NCI-H1694 treated with DMSO at 0.1 percent for 48 hours (cell line): ENCODE measurements around the gene TOM1L2.
A peak's percentile ranks its signal among the peaks of the same experiment; 100 is the strongest.
"Not testable (repeated sequence)": the region's sequence is repeated elsewhere in the genome, so short reads cannot be mapped to it uniquely, and the experiment has no call there.

Experiments used
- DNase-seq: peaks from one replicate; lab custom pipeline; 2025; lab: John Stamatoyannopoulos, UW

Gene TOM1L2

DNA sequence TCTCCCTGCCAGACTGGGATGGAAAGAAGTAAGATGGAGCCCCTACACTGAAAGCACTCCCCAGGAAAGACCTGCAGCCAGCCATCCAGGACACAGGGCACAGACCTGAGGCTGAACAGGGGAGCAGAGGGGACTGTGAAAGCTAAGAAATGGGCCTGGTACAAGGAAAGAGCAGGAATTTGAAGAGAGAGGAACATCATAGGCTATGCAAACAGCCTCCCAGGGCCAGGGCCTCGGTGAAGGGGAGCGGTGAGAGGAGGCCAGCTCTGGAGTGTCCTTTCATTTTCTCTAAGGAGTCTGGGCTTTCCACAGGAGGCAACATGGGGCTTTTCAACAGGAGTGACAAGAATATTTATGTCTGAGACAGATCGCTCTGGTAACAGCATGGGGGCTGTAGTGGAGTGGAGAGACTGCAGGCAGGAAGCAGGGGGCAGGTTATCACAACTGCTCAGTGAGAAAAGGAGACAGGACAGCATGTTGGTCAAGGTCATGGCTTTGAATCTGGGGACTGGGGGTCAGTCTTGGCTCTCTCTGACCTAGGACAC is 50.1 kb downstream of the TOM1L2 start:
- DNase-seq, result no peak

DNA sequence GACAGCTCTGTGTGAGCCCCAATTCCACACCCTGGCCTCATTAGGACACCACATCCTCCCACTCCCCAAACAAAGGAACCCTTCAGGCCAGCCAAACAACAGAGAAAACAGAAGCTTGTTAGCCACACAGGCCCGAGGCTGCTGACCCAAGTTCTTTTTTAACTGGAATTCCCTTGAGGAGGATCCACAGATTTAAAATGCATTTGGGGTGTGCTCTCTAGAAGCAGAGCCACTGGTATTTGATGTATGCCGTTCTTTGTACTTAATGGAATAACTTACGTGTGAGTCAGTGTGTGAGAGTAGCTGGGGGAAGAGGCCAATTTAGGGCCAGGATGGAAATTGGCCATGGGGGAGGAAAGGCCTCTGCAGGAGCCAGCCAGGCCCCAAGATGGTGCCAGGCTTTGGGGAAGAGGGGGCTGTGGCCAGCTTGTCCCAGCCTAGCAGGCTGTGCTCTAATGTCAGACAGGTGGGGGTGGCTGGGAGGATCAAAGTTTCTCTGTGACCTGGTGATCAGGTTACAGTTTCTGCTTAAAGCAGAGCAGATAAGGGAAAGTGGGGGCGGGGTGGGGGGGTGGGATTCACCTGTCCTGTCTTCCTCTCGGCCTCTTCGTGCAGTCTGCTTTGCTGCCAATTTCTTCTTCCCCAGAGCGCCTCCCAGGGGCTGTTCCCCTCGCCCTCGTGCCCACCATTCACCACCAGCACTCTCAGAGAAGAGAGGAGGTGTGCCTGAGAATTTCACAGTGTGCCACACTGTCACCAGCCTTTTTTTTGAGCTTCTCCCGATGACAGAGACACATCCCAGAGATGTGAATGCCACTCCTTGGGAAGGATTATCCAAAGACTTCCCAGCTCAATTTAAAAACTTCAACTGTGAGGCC is 50.8 kb downstream of the TOM1L2 start:
- no peak for DNase-seq

DNA sequence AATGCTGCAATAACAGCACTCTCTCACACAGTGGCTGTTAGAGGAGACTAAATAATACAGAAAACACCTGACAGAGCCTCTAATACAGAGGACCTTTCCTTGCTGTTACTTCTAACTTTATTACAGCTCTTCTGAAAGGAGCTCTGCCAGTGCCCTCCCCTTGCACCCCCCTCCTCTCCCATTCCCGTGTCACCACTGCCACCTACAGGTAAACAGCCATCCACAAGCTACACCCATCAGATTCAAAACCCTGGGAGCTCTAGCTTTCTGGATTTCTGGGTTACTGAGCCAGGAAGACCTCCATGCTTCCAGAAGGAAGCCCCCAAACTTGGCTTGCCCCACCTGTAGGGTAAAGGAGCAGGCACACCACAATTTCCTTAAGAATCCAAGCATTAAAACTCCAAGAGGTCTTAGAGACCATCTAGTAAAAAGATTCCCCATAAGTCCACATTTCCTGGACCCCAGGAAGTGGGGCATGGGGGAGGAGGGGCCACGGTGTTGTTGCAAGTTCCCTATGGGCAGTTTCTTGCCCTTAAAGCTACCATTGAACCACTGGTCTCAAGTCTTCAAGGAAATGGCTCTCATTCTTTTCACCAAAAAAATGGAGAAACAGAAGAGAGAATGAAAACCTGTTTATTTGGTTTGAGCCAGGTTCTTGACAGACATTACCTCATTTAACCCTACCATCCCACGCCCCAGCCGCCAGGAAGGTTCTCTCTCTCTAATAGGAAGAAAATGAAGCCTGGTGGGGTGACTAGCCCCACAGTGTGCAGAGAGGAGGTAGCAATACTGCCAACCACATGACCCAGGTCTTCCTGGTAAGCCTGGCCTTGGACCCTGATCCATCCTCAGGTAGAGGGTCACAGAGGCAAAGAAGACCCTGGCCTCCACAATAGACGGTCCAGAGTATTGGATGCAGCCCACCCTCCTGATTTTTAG is 52.8 kb downstream of the TOM1L2 start:
- peak; percentile 57 for DNase-seq

DNA sequence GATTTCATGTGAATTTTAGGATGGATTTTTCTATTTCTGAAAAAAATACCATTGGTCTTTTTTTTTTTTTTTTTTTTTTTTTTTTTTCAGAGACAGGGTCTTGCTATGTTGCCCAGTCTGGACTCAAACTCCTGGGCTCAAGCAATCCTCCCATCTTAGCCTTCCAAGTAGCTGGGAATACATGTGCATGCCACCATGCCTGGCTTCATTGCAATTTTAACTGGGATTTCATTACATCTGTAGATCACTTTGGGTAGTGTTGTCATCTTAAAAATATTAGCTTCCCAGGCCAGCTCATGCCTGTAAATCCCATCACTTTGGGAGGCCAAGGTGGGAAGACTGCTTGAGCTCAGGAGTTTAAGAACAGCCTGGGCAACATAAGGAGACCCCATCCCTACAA is 54.8 kb downstream of the TOM1L2 start:
- DNase-seq, result no peak

DNA sequence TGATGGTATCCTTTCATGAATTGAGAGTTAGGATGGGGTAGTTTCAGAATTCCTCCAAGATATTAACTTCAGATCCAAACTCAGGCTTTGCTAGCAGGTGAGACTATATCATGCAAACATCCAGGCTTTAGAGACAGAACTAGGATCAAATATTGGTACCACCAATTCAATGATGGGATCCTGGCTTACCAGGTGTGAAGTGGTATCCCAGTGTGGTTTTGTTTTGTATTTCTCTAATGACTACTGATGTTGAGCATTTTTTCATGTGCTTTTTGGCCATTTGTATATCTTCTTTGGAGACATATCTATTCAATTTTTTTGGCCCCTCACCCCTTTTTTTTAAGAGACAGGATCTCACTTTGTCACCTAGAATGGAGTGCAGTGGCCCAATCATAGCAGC is 57.0 kb downstream of the TOM1L2 start:
- no peak for DNase-seq

DNA sequence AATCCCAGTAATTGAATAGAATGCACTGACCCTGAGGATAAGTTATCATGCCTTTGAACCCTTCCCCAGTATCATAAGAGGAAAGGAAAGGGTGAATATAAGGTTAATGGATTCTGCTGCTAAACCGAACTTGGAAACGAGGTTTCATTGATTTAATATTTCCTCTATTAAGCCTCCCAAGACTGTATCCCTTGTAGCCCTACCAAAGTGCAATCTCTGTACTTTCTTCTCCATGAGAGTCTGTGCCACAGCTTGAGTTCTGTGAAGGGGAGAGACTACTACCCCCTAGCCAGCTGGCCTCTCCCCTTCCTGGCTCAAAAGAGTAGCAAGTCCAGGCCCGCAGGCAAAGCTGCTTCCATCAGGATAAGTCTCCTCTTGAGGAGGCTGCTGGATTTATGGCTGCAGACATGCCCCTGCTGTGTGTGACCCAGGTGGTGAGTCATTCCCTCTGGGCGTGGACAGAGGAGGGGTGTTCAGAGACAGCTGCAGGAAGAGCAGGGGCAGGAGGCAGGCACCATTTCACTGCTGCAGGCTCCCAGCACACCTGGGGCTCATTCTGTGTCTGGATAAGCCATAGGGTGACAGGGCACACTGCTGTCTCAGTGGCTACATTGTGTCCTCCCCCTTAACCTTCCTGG is 58.4 kb downstream of the TOM1L2 start:
- peak; percentile 56 for DNase-seq

DNA sequence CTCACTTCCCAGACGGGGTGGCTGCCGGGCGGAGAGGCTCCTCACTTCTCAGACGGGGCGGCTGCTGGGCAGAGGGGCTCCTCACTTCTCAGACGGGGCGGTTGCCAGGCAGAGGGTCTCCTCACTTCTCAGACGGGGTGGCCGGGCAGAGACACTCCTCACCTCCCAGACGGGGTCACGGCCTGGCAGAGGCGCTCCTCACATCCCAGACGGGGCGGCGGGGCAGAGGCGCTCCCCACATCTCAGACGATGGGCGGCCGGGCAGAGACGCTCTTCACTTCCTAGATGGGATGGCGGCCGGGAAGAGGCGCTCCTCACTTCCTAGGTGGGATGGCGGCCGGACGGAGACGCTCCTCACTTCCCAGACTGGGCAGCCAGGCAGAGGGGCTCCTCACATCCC is 59.9 kb downstream of the TOM1L2 start:
- not testable (repeated sequence) for DNase-seq

DNA sequence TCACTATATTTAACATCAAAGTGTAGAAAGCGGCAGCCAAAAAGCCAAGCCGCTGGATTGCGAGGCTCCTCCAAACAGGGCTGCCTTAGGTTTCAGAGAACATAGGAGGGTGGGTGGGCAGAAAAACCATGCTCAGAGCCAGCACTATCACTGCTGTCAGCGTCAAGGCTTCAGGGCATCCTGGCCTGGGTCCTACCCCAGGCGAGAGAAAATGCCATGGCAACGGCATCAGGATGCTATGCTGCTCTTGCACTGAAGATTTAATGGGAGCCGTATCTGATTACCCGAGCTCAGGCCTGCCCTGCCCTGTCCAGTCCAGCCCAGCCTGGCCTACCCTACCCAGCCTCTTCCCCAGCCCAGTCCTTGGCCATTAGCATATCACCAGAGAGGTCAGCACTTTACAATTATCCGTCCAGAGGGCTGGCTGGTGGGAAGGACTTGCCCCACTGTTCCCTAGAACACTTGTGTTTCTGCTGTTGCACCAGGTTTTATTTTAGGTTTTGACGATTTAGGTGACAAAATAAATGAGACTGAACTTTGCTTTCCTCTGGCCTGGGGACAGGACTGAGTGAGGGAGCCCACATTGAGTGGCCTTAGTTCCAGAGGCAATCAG is 61.1 kb downstream of the TOM1L2 start:
- DNase-seq, result no peak

DNA sequence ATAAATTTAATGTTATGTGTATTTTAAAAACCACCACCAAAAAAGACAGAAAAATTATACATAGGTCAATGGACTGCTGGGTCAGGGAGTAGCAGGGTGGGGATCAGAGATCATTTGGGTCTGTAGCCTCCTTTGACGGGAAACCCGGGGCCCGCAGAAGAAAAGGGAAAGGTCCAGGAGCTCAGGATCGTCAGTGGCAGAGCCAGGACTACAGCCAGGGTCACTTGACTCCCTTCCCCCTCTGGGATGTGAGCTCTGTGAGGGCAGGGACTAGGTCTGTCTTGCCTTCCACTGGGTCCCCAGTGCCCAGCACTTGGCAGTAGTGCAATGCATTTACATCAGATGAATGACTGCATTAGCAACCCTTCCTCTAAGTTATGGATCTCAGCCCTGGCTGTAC is 62.1 kb downstream of the TOM1L2 start:
- DNase-seq, result no peak

DNA sequence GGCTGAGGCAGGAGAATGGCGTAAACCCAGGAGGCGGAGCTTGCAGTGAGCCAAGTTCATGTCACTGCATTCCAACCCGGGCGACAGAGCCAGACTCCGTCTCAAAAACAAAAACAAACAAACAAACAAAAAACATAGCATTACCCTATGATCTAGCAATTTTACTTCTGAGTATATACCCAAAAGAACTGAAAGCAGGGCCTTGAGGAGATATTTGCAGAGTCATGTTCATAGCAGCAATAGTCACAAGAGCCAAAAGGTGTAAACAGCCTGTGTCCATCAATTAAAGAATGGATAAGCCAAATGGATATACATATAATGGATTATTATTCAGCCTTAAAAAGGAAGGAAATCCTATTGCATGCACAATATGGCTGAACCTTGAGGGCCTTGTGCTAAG is 63.1 kb downstream of the TOM1L2 start:
- no peak for DNase-seq

DNA sequence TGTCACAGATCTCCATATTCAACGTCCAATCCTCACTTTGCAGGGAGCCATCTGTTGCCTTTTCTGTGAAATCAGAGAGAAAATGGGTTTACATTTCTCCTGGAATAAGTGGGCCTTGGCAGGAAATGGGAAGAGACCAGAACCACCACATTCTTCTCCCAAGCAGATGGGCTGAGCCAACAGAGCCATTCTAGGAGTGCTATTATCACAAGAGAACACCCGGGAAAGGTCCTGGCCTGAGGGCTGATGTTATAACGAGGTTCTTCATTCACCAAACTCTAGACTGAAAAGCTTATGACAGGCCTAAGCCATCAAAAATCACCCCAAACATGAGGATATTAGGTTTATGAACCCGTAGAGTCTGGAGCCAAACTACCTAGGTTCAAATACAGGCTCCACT is 64.7 kb downstream of the TOM1L2 start:
- no peak for DNase-seq

DNA sequence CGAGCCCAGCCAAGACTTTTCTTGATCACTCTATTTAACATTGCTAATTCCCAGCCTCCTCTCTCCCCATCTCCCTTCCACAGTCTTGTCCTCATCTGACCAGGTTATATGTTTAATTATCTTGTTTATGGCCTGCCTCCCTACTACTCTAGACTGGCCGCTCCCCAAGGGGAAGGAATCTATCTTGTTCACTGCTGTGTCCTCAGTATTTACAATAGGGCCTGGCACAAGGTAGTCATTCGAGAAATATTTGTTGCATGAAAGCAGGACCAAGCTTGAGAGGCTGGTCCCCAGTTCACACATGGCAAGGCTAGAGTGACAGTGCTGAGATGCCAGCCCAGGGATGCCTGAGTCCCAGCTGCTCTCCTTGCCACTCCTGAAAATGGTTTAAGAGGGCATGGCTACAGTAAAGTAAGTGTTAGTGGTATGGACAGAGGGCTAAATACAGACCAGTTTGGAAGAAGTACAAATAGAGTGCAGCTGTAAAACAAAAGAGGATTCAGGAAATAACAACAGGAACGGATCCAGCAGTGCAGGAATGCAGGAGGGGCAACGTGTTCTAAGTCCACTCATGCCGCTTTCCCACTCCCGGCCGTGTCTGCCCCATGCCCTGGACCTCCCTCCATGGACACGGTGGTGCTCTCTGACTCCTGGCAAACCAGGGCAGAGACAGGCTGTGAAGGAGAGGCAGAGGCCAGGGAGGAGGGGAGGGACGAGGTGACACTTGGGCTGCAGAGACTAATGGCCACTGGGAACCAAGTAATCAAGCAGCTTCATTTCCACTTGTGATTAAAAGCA is 65.6 kb downstream of the TOM1L2 start:
- no peak for DNase-seq

DNA sequence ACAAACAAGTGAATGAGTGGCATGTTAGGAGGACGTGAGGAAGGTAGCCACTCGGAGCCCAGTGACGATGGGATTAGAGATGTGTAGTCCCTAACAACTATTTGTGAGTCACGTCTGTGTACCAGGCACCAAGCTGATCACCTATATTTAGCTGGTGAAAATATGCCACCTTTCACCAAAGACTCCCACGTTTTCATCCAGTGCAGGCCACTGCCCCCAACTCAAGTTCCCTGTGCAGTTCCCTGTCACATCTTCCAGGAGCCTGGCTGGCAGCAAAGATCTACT is 67.2 kb downstream of the TOM1L2 start:
- no peak for DNase-seq

DNA sequence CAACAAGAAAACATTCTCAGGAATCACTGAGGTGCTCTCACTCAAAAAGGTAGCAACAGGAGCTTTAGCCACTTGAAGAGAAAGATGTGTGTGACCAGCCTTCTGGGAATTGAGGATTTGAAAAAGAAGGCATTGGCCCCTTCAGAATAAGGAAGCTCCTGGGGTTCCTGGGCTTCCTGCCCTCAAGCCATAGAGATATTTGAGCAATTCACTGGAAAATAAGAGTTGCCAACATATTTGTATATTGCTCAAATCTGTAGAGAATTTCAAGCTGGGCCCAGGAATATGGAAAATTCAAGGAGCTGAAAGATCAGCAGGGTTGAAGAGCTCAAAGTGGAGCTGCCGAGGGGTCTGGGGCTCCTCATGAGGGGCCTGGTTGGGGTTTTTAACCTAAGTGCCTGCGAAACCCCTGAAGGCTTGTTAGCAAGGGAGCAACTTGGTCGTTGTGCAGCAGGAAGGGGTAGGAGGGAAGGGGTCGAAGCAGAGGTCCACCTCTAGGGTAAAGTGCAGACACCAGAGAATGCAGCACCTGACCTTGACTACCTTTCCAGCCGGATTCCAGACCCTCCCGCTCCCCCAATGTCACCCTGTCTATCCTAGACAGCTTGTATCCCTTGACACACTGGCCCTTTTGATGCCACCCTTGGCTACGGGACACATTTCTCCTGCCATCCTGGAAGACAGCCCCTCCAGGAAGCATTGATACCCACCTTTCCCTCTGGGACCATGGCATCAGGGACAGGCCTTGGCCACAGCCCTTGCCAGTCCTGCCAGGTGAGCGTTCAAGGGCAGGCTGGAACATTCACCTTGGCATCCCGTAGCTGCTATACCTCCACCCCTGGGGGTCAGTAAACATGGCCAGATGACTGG is 67.8 kb downstream of the TOM1L2 start:
- no peak for DNase-seq

DNA sequence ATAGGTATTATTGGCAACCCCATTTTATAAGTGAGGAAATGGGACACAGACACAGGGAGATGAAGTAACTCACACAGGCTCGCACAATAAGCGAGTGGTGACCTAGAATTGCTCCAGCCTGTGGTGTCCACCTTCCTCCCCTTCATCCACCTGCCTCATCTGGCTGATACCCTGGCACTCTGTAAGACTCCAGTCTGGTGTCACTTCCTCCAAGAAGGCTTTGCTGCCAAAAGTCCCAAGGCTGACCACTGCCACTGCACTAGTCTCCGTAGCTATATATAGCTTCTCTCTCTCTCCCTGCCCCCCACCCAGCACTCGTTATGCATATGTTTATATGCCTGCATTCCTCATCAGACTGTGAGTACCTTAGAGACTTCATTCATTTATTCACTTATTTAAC is 69.3 kb downstream of the TOM1L2 start:
- no peak for DNase-seq

DNA sequence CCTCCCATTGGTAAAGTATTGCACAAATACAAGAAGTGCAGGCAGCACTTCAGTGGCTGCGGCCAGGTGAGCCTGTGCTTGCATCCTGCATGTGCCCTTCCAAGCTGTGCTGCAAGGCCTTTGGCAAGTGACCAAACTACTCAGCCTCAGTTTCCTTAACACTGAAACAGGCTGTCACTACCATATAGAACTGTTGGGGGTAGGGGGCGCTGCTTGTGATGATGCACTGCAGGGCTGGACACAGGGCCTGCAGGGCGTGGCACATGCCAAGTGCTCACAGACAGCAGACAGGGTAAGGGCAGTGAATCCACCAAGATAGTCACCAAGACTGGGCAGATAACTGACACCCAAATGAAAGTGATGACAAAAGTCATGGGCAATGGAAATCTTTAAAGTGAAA is 69.8 kb downstream of the TOM1L2 start:
- DNase-seq, result no peak

DNA sequence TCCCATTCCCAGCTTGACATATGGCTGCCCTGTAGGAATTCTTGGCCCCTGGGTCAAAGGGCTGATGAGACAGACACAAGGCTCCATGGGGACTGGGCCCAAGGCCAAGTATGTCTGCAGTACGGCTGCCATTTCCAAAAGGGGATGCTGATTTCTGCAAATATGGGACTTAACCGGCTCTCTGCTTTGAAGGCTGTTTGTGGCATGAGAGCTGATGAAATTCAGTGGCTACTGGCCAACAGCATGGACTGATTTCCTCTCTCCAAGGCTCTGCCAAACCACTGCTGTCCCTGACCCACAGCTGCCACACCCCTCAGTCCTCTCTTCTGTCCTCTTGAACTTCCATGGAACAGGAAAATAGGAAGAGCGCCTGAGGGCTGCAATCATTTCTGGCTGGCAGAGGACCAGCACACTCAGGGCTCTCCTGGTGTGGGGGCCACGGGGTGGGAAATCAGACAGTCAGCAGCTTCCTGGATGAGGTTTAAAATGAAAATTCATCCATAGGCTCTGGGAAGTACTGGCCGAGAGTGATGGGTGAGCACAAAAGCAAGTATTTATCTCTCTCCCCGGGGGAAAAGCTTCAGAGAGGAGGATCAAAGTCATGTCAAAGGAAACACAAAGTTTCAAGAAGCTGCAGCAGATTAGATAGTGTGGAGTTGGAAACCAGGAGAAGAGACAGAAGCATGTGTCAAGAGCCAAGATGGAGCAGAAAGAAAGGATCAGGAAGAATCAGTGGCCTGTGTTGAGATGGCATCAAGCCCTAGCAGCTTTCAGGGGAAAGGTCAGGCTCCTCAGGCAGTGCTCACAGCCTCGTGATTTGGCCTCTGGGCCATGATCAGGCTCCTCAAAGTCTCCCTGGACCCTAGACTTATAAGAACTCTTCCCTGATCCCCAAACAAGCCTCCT is 71.3 kb downstream of the TOM1L2 start:
- DNase-seq, result peak; percentile 15

DNA sequence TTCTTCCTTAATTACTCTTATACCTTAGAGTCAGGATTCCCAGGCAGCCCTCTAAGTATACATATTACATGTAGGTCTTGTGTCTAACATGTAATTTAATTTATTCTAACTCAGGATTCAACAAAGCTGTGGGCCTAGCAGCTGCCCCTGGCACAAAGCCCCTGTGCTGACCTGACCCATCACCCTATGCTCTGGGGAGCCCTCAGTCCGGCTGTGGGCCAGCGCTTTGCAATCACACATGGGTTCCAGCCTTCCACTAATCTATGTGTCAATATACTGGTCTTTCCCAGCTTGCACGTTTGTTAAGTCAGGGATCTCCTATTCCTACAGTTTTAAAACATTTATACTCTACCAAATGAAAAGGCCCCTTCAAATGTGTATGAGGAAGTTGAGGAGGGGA is 72.7 kb downstream of the TOM1L2 start:
- no peak for DNase-seq

DNA sequence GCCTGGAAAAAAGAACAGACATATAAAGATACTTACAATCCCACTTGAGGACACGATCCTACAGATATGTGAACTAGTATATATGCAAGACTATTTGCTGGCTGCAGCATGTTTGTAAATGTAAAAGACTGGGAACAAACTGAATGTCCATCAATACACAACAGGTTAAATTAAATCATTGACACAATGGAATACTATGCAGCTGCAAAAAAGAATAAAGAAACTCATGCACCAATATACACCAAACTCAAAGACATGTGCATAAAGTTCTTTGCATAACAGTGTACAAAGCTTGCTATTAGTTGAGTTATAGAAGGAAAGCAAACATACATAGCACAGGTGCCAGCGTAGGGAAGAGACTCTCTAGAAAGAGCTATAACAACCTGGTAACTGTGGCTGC is 73.5 kb downstream of the TOM1L2 start:
- DNase-seq, result no peak
